ENCODE data around the gene NBPF3.
A peak's percentile ranks its signal among the peaks of the same experiment; 100 is the strongest.
"Not testable (repeated sequence)": the region's sequence is repeated elsewhere in the genome, so short reads cannot be mapped to it uniquely, and the experiment has no call there.

The NBPF3 gene

GRCh38 chr1:21449906-21450305, 10.0 kb downstream of the NBPF3 start:
- no peak for DNase-seq (ENCODE audit: low read depth)
- H3K4me3 ChIP-seq (ENCODE audit: control insufficient read depth, low read depth, low read length), result no peak overlapping the region
- no peak for TF ChIP-seq CTCF (conservative IDR thresholded peaks at IDR 0.05; ENCODE audit: control insufficient read depth, insufficient read depth, low read depth, low read length)

- peak; percentile 74 for DNase-seq (ENCODE audit: low read depth)
- H3K4me3 ChIP-seq (ENCODE audit: control insufficient read depth, low read depth, low read length), result no peak overlapping the region
- no peak for TF ChIP-seq CTCF (conservative IDR thresholded peaks at IDR 0.05; ENCODE audit: control insufficient read depth, insufficient read depth, low read depth, low read length)
Measured at GRCh38 chr1:21451212-21451611, 11.3 kb downstream of the NBPF3 start.

- DNase-seq (ENCODE audit: low read depth), result no peak
Measured at GRCh38 chr1:21451981-21452411, 12.1 kb downstream of the NBPF3 start.

GRCh38 chr1:21453964-21454614, 14.2 kb downstream of the NBPF3 start:
- peak; percentile 94 for DNase-seq (ENCODE audit: low read depth)
- H3K4me3 ChIP-seq (ENCODE audit: control insufficient read depth, low read depth, low read length), result not testable (repeated sequence)

More at GRCh38 chr1:21451981-21452411, 12.1 kb downstream of the NBPF3 start:
- no peak for TF ChIP-seq CTCF (conservative IDR thresholded peaks at IDR 0.05; ENCODE audit: control insufficient read depth, insufficient read depth, low read depth, low read length)
- no peak overlapping the region for H3K4me3 ChIP-seq (ENCODE audit: control insufficient read depth, low read depth, low read length)

GRCh38 chr1:21454904-21455303, 15.0 kb downstream of the NBPF3 start:
- H3K4me3 ChIP-seq (ENCODE audit: control insufficient read depth, low read depth, low read length); DNase-seq (ENCODE audit: low read depth): not testable (repeated sequence)

- DNase-seq (ENCODE audit: low read depth), result no peak
- H3K4me3 ChIP-seq (ENCODE audit: control insufficient read depth, low read depth, low read length), result no peak overlapping the region
- no peak for TF ChIP-seq CTCF (conservative IDR thresholded peaks at IDR 0.05; ENCODE audit: control insufficient read depth, insufficient read depth, low read depth, low read length)
Measured at GRCh38 chr1:21457654-21458053, 17.7 kb downstream of the NBPF3 start.

GRCh38 chr1:21465127-21465526, 25.2 kb downstream of the NBPF3 start:
- H3K4me3 ChIP-seq (ENCODE audit: control insufficient read depth, low read depth, low read length); DNase-seq (ENCODE audit: low read depth): not testable (repeated sequence)

GRCh38 chr1:21467946-21468345, 28.0 kb downstream of the NBPF3 start:
- H3K4me3 ChIP-seq (ENCODE audit: control insufficient read depth, low read depth, low read length); DNase-seq (ENCODE audit: low read depth): not testable (repeated sequence)

- peak; percentile 50 for TF ChIP-seq CTCF (conservative IDR thresholded peaks at IDR 0.05; ENCODE audit: control insufficient read depth, insufficient read depth, low read depth, low read length)
- H3K4me3 ChIP-seq (ENCODE audit: control insufficient read depth, low read depth, low read length), result no peak overlapping the region
- DNase-seq (ENCODE audit: low read depth), result peak; percentile 56
Measured at GRCh38 chr1:21468599-21468998, 28.7 kb downstream of the NBPF3 start.
